GM12878 (cell line): Measurements from ENCODE around the gene DYNLT2. TPM values are rescaled to one million over a fixed set of nuclear protein-coding genes. Genes with fewer than 3 reads are reported as not detected.

Source experiments
- ATAC-seq: fragments of 200-7000 bp; cut with Tn5 transposase; 3 replicates; pipeline ENCODE4 v1.9.1; 2020; ENCODE audit warnings: mild to moderate bottlenecking, moderate library complexity
- BruUV-seq: library from RNA; stranded (reverse); fragments of 400-500 nt; replicated peaks from 2 replicates; lab custom pipeline; 2021; lab: Mats Ljungman, UMichigan
- CTCF ChIA-PET: fragments of 300-600 bp; sonication (Branson Sonifier 250); formaldehyde crosslinking; extraction: SDS; loops from one replicate; lab custom pipeline; 2021; ENCODE audit warnings: inconsistent platforms; lab: Yijun Ruan, JAX
- POLR2A ChIA-PET: fragments of 350-600 bp; formaldehyde crosslinking; extraction: SDS; loops from one replicate; lab custom pipeline; 2021; ENCODE audit warnings: inconsistent platforms; lab: Charles Lee
- RAD21 ChIA-PET: fragments of 300-600 bp; sonication (Branson Sonifier 250); formaldehyde crosslinking; loops from one replicate; lab custom pipeline; 2023; ENCODE audit warnings: antibody characterized with exemption; ENCODE audit not compliant: unreplicated experiment; lab: Charles Lee
- SMC1A ChIA-PET: fragments of 300-600 bp; sonication (Branson Sonifier 250); formaldehyde crosslinking; loops from one replicate; lab custom pipeline; 2023; ENCODE audit not compliant: unreplicated experiment, uncharacterized antibody; lab: Charles Lee
- DNase-seq: peaks from one replicate; pipeline ENCODE4 v3.0.0-alpha.2; 2011; ENCODE audit warnings: low read depth, low spot score
- FAIRE-seq: peaks from 3 replicates; lab custom pipeline; 2011; peaks lifted over from hg19 to GRCh38; lab: Jason Lieb, UNC
- H2AFZ ChIP-seq: 2 replicates; pipeline ENCODE4 v1.6.0; 2011; ENCODE audit warnings: low read depth, low read length, control low read depth; ENCODE audit not compliant: control insufficient read depth
- H3K27ac ChIP-seq: 2 replicates; pipeline ENCODE4 v1.5.1; 2011; ENCODE audit warnings: control low read depth; ENCODE audit not compliant: control insufficient read depth, insufficient read depth
- H3K27me3 ChIP-seq, 2 experiments: replicated peaks in 1 of 2; 2 replicates each; pipeline versions ENCODE4 v1.6.0 to v1.6.1; 2011; ENCODE audit warnings: low read length in 1 of 2; ENCODE audit not compliant: control insufficient read depth in 2 of 2, insufficient read depth in 2 of 2
- H3K36me3 ChIP-seq, 2 experiments: 2 replicates each; pipeline ENCODE4 v1.5.1; 2011; ENCODE audit warnings: low read length in 1 of 2; ENCODE audit not compliant: control insufficient read depth in 2 of 2, insufficient read depth in 2 of 2
- H3K4me1 ChIP-seq: 2 replicates; pipeline ENCODE4 v1.6.1; 2011; ENCODE audit warnings: mild to moderate bottlenecking, low read length, moderate library complexity, mixed read lengths; ENCODE audit not compliant: control insufficient read depth, insufficient read depth
- H3K4me2 ChIP-seq: 2 replicates; pipeline ENCODE4 v1.6.0; 2011; ENCODE audit warnings: control low read depth; ENCODE audit not compliant: control insufficient read depth, insufficient read depth
- H3K4me3 ChIP-seq: fragments of 200-600 bp; sonication (generic); 2 replicates; pipeline ENCODE4 v1.5.1; 2016
- H3K79me2 ChIP-seq: 2 replicates; pipeline ENCODE4 v1.6.0; 2011; ENCODE audit warnings: low read length; ENCODE audit not compliant: control insufficient read depth, insufficient read depth
- H3K9ac ChIP-seq: 2 replicates; pipeline ENCODE4 v1.8.0; 2011; ENCODE audit warnings: low read length, control low read depth, mixed read lengths; ENCODE audit not compliant: control insufficient read depth, insufficient read depth
- H3K9me3 ChIP-seq: replicated peaks from 3 replicates; pipeline ENCODE4 v1.5.1; 2011; ENCODE audit warnings: mild to moderate bottlenecking, low read length; ENCODE audit not compliant: control insufficient read depth, insufficient read depth
- H4K20me1 ChIP-seq: 2 replicates; pipeline ENCODE4 v1.6.0; 2011; ENCODE audit not compliant: control insufficient read depth, insufficient read depth
- MAX ChIP-seq: IDR thresholded peaks from 2 replicates; pipeline ENCODE4 v1.6.1; 2012; ENCODE audit warnings: low read depth, low read length, improper control_type of control experiment
- NKRF ChIP-seq: fragments of 450-650 bp; conservative IDR thresholded peaks from 2 replicates; pipeline ENCODE4 v1.6.1; 2017; ENCODE audit warnings: mild to moderate bottlenecking, moderate library complexity
- NR2C1 ChIP-seq: fragments of 450-650 bp; IDR thresholded peaks from 2 replicates; pipeline ENCODE4 v1.6.1; 2017; ENCODE audit warnings: antibody characterized with exemption, mild to moderate bottlenecking, moderate library complexity
- POLR2A ChIP-seq: IDR thresholded peaks from 2 replicates; pipeline ENCODE4 v1.6.1; 2011; ENCODE audit warnings: low read depth, mild to moderate bottlenecking, low read length
- RFX5 ChIP-seq: IDR thresholded peaks from 2 replicates; pipeline ENCODE4 v1.6.1; 2011; ENCODE audit warnings: low read depth, low read length, improper control_type of control experiment
- TARDBP ChIP-seq: IDR thresholded peaks from 2 replicates; pipeline ENCODE4 v1.6.1; 2016; ENCODE audit warnings: borderline replicate concordance
- TCF7 ChIP-seq: IDR thresholded peaks from 2 replicates; pipeline ENCODE4 v1.6.1; 2014; ENCODE audit warnings: antibody characterized with exemption, borderline replicate concordance
- ZBTB33 ChIP-seq: fragments of 450-650 bp; IDR thresholded peaks from 2 replicates; pipeline ENCODE4 v1.6.1; 2017; ENCODE audit warnings: mild to moderate bottlenecking
- WGBS: methylation state at CpG from one replicate; pipeline ENCODE4 v1.1.6; 2016; ENCODE audit warnings: low lambda C conversion rate; ENCODE audit not compliant: insufficient replicate concordance, insufficient coverage; ENCODE audit errors: missing lambda C conversion rate; 5-methylcytosine and 5-hydroxymethylcytosine counted together
- in situ Hi-C: fragments of 300-500 bp; cut with MboI; formaldehyde crosslinking; loops from 9 replicates; pipeline ENCODE4 v1.14.3; 2018; ENCODE audit warnings: mixed read lengths
- intact Hi-C: fragments of 100-400 bp; cut with micrococcal nuclease; formaldehyde crosslinking; loops from one replicate; pipeline ENCODE4 v1.14.2; 2022; ENCODE audit not compliant: unreplicated experiment
- polyA plus RNA-seq, 11 experiments: library from polyadenylated mRNA; depleted of rRNA in 4 of 11; unstranded in 6 of 11; stranded (reverse) in 5 of 11; fragments of >200 nt; fragmentation: Nextera tagmentation in 4 of 11; fragmentation: Illumina TruSeq in 1 of 11; extraction: Ambion mirVana in 4 of 11; extraction: Trizol in 1 of 11; gene quantifications; 1 replicate in 1 of 11; 2 replicates in 10 of 11; pipeline versions ENCODE4 v1.2.1 to v1.2.3, GENCODE V29; 2011 to 2016; ENCODE audit warnings: inconsistent platforms in 2 of 11, missing spikeins in 2 of 11, low read depth in 1 of 11
- total RNA-seq, 4 experiments: library from RNA; depleted of rRNA in 3 of 4; stranded (reverse); fragments of >200 nt in 3 of 4; fragmentation: Illumina TruSeq in 1 of 4; extraction: Trizol in 1 of 4; gene quantifications; 2 replicates each; pipeline versions ENCODE4 v1.2.1 to v1.2.3, GENCODE V29; 2013 to 2021

The DYNLT2 gene
- total and polyA plus RNA-seq, 10 of the 15 experiments (the other 5 are each of a cell fraction or from before 2014, with no cell fraction given): 2.2 to 5.9 (median 5.4) TPM

- DNase-seq (no peak), FAIRE-seq (peak; percentile 18), ATAC-seq (peak; percentile 53)
- in situ Hi-C loops: no loop called here
- BruUV-seq: TSS peak; percentile 59
- H4K20me1 ChIP-seq: no peaks in the 10 kb centered on the region
- H3K27me3 ChIP-seq: no peaks in the 10 kb centered on the region
- SMC1A ChIA-PET: interaction anchor here (0.7 to 2.5 kb wide), 9 partner anchors 13 to 795 kb away, joined by 3 to 14 read pairs (median 4); partner anchors contain the start of genes C6orf120, DYNLT2, ERMARD and WDR27
- no peaks in the 10 kb centered on the region; a peak in 1 of 4 replicates for H3K36me3 ChIP-seq
- H3K4me1 ChIP-seq: peaks cover 5% of the 10 kb centered on the region
- H2AFZ ChIP-seq: peak overlapping the region; percentile 55
- POLR2A ChIA-PET: interaction anchor here (0.9 to 3.2 kb wide), 2 partner anchors 14 to 19 kb away, joined by 4 to 32 read pairs; partner anchors contain the start of genes C6orf120 and WDR27
- peak overlapping the region; percentile 99 for H3K4me2 ChIP-seq
- WGBS: 10% methylated on average over 22 of the region's 22 CpGs
- peak overlapping the region; percentile 76 for H3K9ac ChIP-seq
- no peaks in the 10 kb centered on the region for H3K9me3 ChIP-seq
- peak overlapping the region; percentile 85 for H3K4me3 ChIP-seq
- RAD21 ChIA-PET: interaction anchor here (0.7 to 1.4 kb wide), 3 partner anchors 13 to 21 kb away, joined by 3 to 9 read pairs (median 3); partner anchors contain the start of genes C6orf120 and WDR27
- peaks cover 40% of the 10 kb centered on the region for H3K79me2 ChIP-seq
- CTCF ChIA-PET: interaction anchor here (1.1 to 1.9 kb wide), 4 partner anchors 13 to 808 kb away, joined by 4 to 11 read pairs (median 6); no protein-coding TSS in a partner anchor
- no peak for TF ChIP-seq ZBTB33
- 0 out of 2 replicates have a peak, but pooled peaks have one; percentile 19 for TF ChIP-seq MAX
- TF ChIP-seq RFX5: no peak
- no peak for TF ChIP-seq TARDBP
- no peak for TF ChIP-seq NR2C1
- TF ChIP-seq POLR2A: peak; percentile 58; the same call in 1 of the 2 replicates
- 0 out of 2 replicates have a peak, but pooled peaks have one; percentile 8 for TF ChIP-seq TCF7
- TF ChIP-seq NKRF: no peak
- H3K27ac ChIP-seq: peak overlapping the region; percentile 38
- intact Hi-C loops: loop anchor here (1.0 to 10.0 kb wide), 2 partner anchors 20 to 582 kb away; partner anchors contain the start of genes C6orf120, FAM120B and WDR27
Measured at GRCh38 chr6:169722362-169723199, 28.8 kb downstream of the DYNLT2 start.
